HuH-7 (cell line): ENCODE results near the gene TFCP2.
"Not testable (repeated sequence)": the region's sequence is repeated elsewhere in the genome, so short reads cannot be mapped to it uniquely, and the experiment has no call there.

Experiments used
- DNase-seq: peaks from one replicate; pipeline ENCODE4 v3.0.0; 2011; ENCODE audit warnings: low spot score

TFCP2 gene

GRCh38 chr12:51080136-51080535 lies 92.8 kb downstream of the TFCP2 start:
- no peak for DNase-seq

- not testable (repeated sequence) for DNase-seq
These were observed 94.1 kb downstream of the TFCP2 start for GRCh38 chr12:51078866-51079265.

- not testable (repeated sequence) for DNase-seq
These were observed 94.6 kb downstream of the TFCP2 start for GRCh38 chr12:51078346-51078745.

GRCh38 chr12:51077930-51078329 lies 95.0 kb downstream of the TFCP2 start:
- no peak for DNase-seq

GRCh38 chr12:51076236-51076930 lies 96.6 kb downstream of the TFCP2 start:
- DNase-seq: no peak

- DNase-seq: no peak
These were observed 97.5 kb downstream of the TFCP2 start for GRCh38 chr12:51075390-51075789.

GRCh38 chr12:51071663-51072062 lies 101.3 kb downstream of the TFCP2 start:
- no peak for DNase-seq

GRCh38 chr12:51070004-51070403 lies 102.9 kb downstream of the TFCP2 start:
- DNase-seq: peak; percentile 68

- DNase-seq: no peak
These were observed 105.2 kb downstream of the TFCP2 start for GRCh38 chr12:51067771-51068170.

GRCh38 chr12:51067229-51067628 lies 105.7 kb downstream of the TFCP2 start:
- DNase-seq: no peak

- DNase-seq: no peak
These were observed 107.4 kb downstream of the TFCP2 start for GRCh38 chr12:51065530-51065929.

- DNase-seq: no peak
These were observed 110.1 kb downstream of the TFCP2 start for GRCh38 chr12:51062631-51063397.

- DNase-seq: no peak
These were observed 113.8 kb downstream of the TFCP2 start for GRCh38 chr12:51059086-51059485.

- no peak for DNase-seq
These were observed 116.7 kb downstream of the TFCP2 start for GRCh38 chr12:51056242-51056641.

GRCh38 chr12:51055060-51055459 lies 117.9 kb downstream of the TFCP2 start:
- DNase-seq: no peak

- DNase-seq: no peak
These were observed 121.1 kb downstream of the TFCP2 start for GRCh38 chr12:51051787-51052186.

- no peak for DNase-seq
These were observed 123.4 kb downstream of the TFCP2 start for GRCh38 chr12:51049525-51049924.

GRCh38 chr12:51048661-51049251 lies 124.2 kb downstream of the TFCP2 start:
- DNase-seq: no peak

GRCh38 chr12:51047655-51048540 lies 125.0 kb downstream of the TFCP2 start, which contains the start of gene LETMD1:
TSS of gene LETMD1 (plus strand) at chr12:51048327. CDS start at chr12:51048357, 30 bp downstream.
- DNase-seq: peak; percentile 87
